Neuronal stem cell (in vitro differentiated cells): ENCODE results near the gene RAVER2.

ENCODE experiments used
- DNase-seq: peaks from one replicate; pipeline ENCODE4 v3.0.0-alpha.2; 2013; ENCODE audit warnings: low spot score
- H2AFZ ChIP-seq: one replicate; pipeline ENCODE4 v1.6.1; 2013; ENCODE audit warnings: mild to moderate bottlenecking, low read length, inconsistent platforms
- H2AK5ac ChIP-seq: 2 replicates; pipeline ENCODE4 v1.6.1; 2013; ENCODE audit warnings: low read depth, mild to moderate bottlenecking, inconsistent platforms, low read length, moderate library complexity, mixed read lengths
- H2BK120ac ChIP-seq: 2 replicates; pipeline ENCODE4 v1.6.1; 2013; ENCODE audit warnings: low read depth, mild to moderate bottlenecking, inconsistent platforms, low read length, moderate library complexity, mixed read lengths
- H2BK12ac ChIP-seq: one replicate; pipeline ENCODE4 v1.6.1; 2013; ENCODE audit warnings: low read length, inconsistent platforms
- H2BK15ac ChIP-seq: 2 replicates; pipeline ENCODE4 v1.6.1; 2013; ENCODE audit warnings: mild to moderate bottlenecking, low read length, inconsistent platforms, mixed read lengths
- H2BK5ac ChIP-seq: one replicate; pipeline ENCODE4 v1.6.1; 2013; ENCODE audit warnings: inconsistent platforms, mild to moderate bottlenecking, low read length, moderate library complexity
- H3K14ac ChIP-seq: one replicate; pipeline ENCODE4 v1.6.1; 2013; ENCODE audit warnings: low read length, inconsistent platforms
- H3K18ac ChIP-seq: 2 replicates; pipeline ENCODE4 v1.6.1; 2013; ENCODE audit warnings: low read length, inconsistent platforms
- H3K23ac ChIP-seq: 2 replicates; pipeline ENCODE4 v1.6.1; 2013; ENCODE audit warnings: low read depth, mild to moderate bottlenecking, mixed read lengths, low read length, inconsistent platforms; ENCODE audit not compliant: poor library complexity
- H3K27ac ChIP-seq: replicated peaks from 3 replicates; pipeline ENCODE4 v1.5.1; 2013; ENCODE audit warnings: low read length, inconsistent platforms
- H3K27me3 ChIP-seq, 3 experiments: 2 replicates each; pipeline ENCODE4 v1.6.1; 2013; ENCODE audit warnings: low read length in 3 of 3, mild to moderate bottlenecking in 2 of 3, inconsistent platforms in 1 of 3, low read depth in 1 of 3, mixed read lengths in 1 of 3, moderate library complexity in 1 of 3; ENCODE audit not compliant: control insufficient read depth in 3 of 3, insufficient read depth in 3 of 3
- H3K36me3 ChIP-seq, 2 donors: replicated peaks in 1 of 2; 2 replicates each; pipeline ENCODE4 v1.6.1; 2013; ENCODE audit warnings: low read length in 2 of 2; ENCODE audit not compliant: control insufficient read depth in 2 of 2, insufficient read depth in 2 of 2
- H3K4ac ChIP-seq: 2 replicates; pipeline ENCODE4 v1.6.1; 2013; ENCODE audit warnings: inconsistent platforms, mild to moderate bottlenecking, low read length, moderate library complexity
- H3K4me1 ChIP-seq, 2 donors: 1 replicate in 1 of 2; 2 replicates in 1 of 2; pipeline ENCODE4 v1.6.1; 2013; ENCODE audit warnings: low read length in 2 of 2, low read depth in 1 of 2; ENCODE audit not compliant: control insufficient read depth in 2 of 2, insufficient read depth in 1 of 2
- H3K4me2 ChIP-seq: one replicate; pipeline ENCODE4 v1.6.1; 2013; ENCODE audit warnings: mild to moderate bottlenecking, low read length, inconsistent platforms; ENCODE audit not compliant: insufficient read depth, poor library complexity, severe bottlenecking
- H3K4me3 ChIP-seq, 2 donors: 2 replicates each; pipeline ENCODE4 v1.5.1; 2013; ENCODE audit warnings: low read length in 2 of 2, mild to moderate bottlenecking in 2 of 2, inconsistent platforms in 1 of 2, moderate library complexity in 1 of 2
- H3K79me1 ChIP-seq: one replicate; pipeline ENCODE4 v1.6.1; 2013; ENCODE audit warnings: low read depth, mild to moderate bottlenecking, inconsistent platforms, low read length, moderate library complexity
- H3K9ac ChIP-seq: one replicate; pipeline ENCODE4 v1.6.1; 2013; ENCODE audit warnings: mild to moderate bottlenecking, low read depth, low read length, inconsistent platforms; ENCODE audit not compliant: poor library complexity
- H3K9me3 ChIP-seq, 2 donors: replicated peaks in 1 of 2; 2 replicates each; pipeline versions ENCODE3 to v1.6.1; 2013; ENCODE audit warnings: low read length in 2 of 2, mild to moderate bottlenecking in 2 of 2, inconsistent platforms in 1 of 2, low read depth in 1 of 2, mixed read lengths in 1 of 2, moderate library complexity in 1 of 2; ENCODE audit not compliant: control insufficient read depth in 2 of 2, insufficient read depth in 1 of 2
- H4K8ac ChIP-seq: one replicate; pipeline ENCODE4 v1.6.1; 2013; ENCODE audit warnings: low read depth, mild to moderate bottlenecking, inconsistent platforms, low read length, moderate library complexity
- H4K91ac ChIP-seq: one replicate; pipeline ENCODE4 v1.6.1; 2013; ENCODE audit warnings: low read length, low read depth, mild to moderate bottlenecking, inconsistent platforms; ENCODE audit not compliant: poor library complexity
- WGBS, 2 donors: extraction: QIAGEN DNeasy Blood & Tissue Kit; methylation state at CpG; one replicate each; pipeline ENCODE4 v1.1.7; 2013; ENCODE audit warnings: missing lambda C conversion rate in 2 of 2, mixed read lengths in 1 of 2; ENCODE audit not compliant: insufficient read length in 2 of 2, insufficient replicate concordance in 1 of 2; ENCODE audit errors: extremely low coverage in 2 of 2; 5-methylcytosine and 5-hydroxymethylcytosine counted together

The RAVER2 gene

GRCh38 chr1:64866689-64867088 is 121.8 kb downstream of the RAVER2 start:
- Histone ChIP-seq H3K27ac (no peak overlapping the region), H3K4me1 (no peaks in the 10 kb centered on the region), H2BK15ac (no peak overlapping the region), H3K27me3 (no peaks in the 10 kb centered on the region), H4K91ac (no peak overlapping the region), H3K79me1 (no peaks in the 10 kb centered on the region), H3K23ac (no peak overlapping the region), H3K9ac (no peak overlapping the region), H2BK120ac (no peak overlapping the region), H3K4me3 (no peak overlapping the region), H3K36me3 (peaks cover 0 to 52% of the 10 kb centered on the region in 2 donors), H2AFZ (no peak overlapping the region), H3K4ac (no peak overlapping the region), H4K8ac (no peak overlapping the region), H3K18ac (no peak overlapping the region), H2BK12ac (no peak overlapping the region), H2AK5ac (no peak overlapping the region), H3K14ac (no peak overlapping the region), H3K9me3 (no peaks in the 10 kb centered on the region), H2BK5ac (no peak overlapping the region), H3K4me2 (no peak overlapping the region)
- WGBS, 2 donors, result no CpG with 5 or more reads among the region's 10 CpGs
- no peak for DNase-seq

GRCh38 chr1:64867266-64867665 is 122.4 kb downstream of the RAVER2 start:
- no peak overlapping the region for H3K18ac ChIP-seq
- H2AK5ac ChIP-seq, result no peak overlapping the region
- H2BK5ac ChIP-seq, result no peak overlapping the region
- no peak overlapping the region for H3K27ac ChIP-seq
- H3K14ac ChIP-seq, result no peak overlapping the region
- no peak overlapping the region for H2AFZ ChIP-seq
- WGBS, 2 donors, result no CpG with 5 or more reads among the region's 1 CpG
- H3K4me3 ChIP-seq, result no peak overlapping the region
- no peak overlapping the region for H3K9ac ChIP-seq
- no peaks in the 10 kb centered on the region for H3K27me3 ChIP-seq
- H4K91ac ChIP-seq, result no peak overlapping the region
- peaks cover 0 to 58% of the 10 kb centered on the region in 2 donors for H3K36me3 ChIP-seq
- no peak overlapping the region for H3K4ac ChIP-seq
- no peaks in the 10 kb centered on the region for H3K79me1 ChIP-seq
- H2BK15ac ChIP-seq, result no peak overlapping the region
- no peak overlapping the region for H3K23ac ChIP-seq
- H3K4me2 ChIP-seq, result no peak overlapping the region
- no peak overlapping the region for H4K8ac ChIP-seq
- no peak for DNase-seq
- H2BK120ac ChIP-seq, result no peak overlapping the region
- no peaks in the 10 kb centered on the region for H3K9me3 ChIP-seq
- no peaks in the 10 kb centered on the region for H3K4me1 ChIP-seq
- no peak overlapping the region for H2BK12ac ChIP-seq

GRCh38 chr1:64871256-64871655 is 126.4 kb downstream of the RAVER2 start:
- no CpG with 5 or more reads among the region's 8 CpGs for WGBS, 2 donors
- H2AK5ac ChIP-seq, result no peak overlapping the region
- no peak overlapping the region for H3K18ac ChIP-seq
- no peak overlapping the region for H2BK15ac ChIP-seq
- H3K36me3 ChIP-seq, result peaks cover 0 to 62% of the 10 kb centered on the region in 2 donors
- no peak overlapping the region for H3K9ac ChIP-seq
- no peaks in the 10 kb centered on the region for H3K27me3 ChIP-seq
- H3K23ac ChIP-seq, result no peak overlapping the region
- H3K14ac ChIP-seq, result no peak overlapping the region
- DNase-seq, result no peak
- H3K79me1 ChIP-seq, result no peaks in the 10 kb centered on the region
- H3K4ac ChIP-seq, result no peak overlapping the region
- H3K4me2 ChIP-seq, result no peak overlapping the region
- no peaks in the 10 kb centered on the region for H3K9me3 ChIP-seq
- no peak overlapping the region for H4K91ac ChIP-seq
- H3K4me3 ChIP-seq, result no peak overlapping the region
- H2BK12ac ChIP-seq, result no peak overlapping the region
- no peak overlapping the region for H3K27ac ChIP-seq
- no peaks in the 10 kb centered on the region for H3K4me1 ChIP-seq
- H4K8ac ChIP-seq, result no peak overlapping the region
- no peak overlapping the region for H2BK5ac ChIP-seq
- H2AFZ ChIP-seq, result no peak overlapping the region
- no peak overlapping the region for H2BK120ac ChIP-seq

- no peak overlapping the region for H2AK5ac ChIP-seq
- H3K27me3 ChIP-seq, result no peaks in the 10 kb centered on the region
- no peaks in the 10 kb centered on the region for H3K79me1 ChIP-seq
- peaks cover 0 to 61% of the 10 kb centered on the region in 2 donors for H3K36me3 ChIP-seq
- no peak overlapping the region for H3K4me3 ChIP-seq
- H2BK5ac ChIP-seq, result no peak overlapping the region
- no peak for DNase-seq
- no peaks in the 10 kb centered on the region for H3K4me1 ChIP-seq
- no peak overlapping the region for H3K9ac ChIP-seq
- no peak overlapping the region for H2BK120ac ChIP-seq
- H3K18ac ChIP-seq, result no peak overlapping the region
- WGBS, 2 donors, result no CpG with 5 or more reads among the region's 1 CpG
- no peak overlapping the region for H4K8ac ChIP-seq
- no peak overlapping the region for H3K4me2 ChIP-seq
- H3K4ac ChIP-seq, result no peak overlapping the region
- H4K91ac ChIP-seq, result no peak overlapping the region
- H2BK12ac ChIP-seq, result no peak overlapping the region
- H3K14ac ChIP-seq, result no peak overlapping the region
- no peak overlapping the region for H2BK15ac ChIP-seq
- H2AFZ ChIP-seq, result no peak overlapping the region
- H3K9me3 ChIP-seq, result no peaks in the 10 kb centered on the region
- H3K27ac ChIP-seq, result no peak overlapping the region
- H3K23ac ChIP-seq, result no peak overlapping the region
Measured at GRCh38 chr1:64872067-64872466, 127.2 kb downstream of the RAVER2 start.
